ACC112 (cell line): ENCODE measurements around the gene ILRUN.
"Not testable (repeated sequence)": the region's sequence is repeated elsewhere in the genome, so short reads cannot be mapped to it uniquely, and the experiment has no call there.

Source experiments
- H2AFZ ChIP-seq: fragments of 200-600 bp; sonication (generic); one replicate; pipeline ENCODE4 v1.6.0; 2017; ENCODE audit warnings: antibody characterized with exemption, low read length; ENCODE audit not compliant: unreplicated experiment
- H3K27ac ChIP-seq: fragments of 200-600 bp; sonication (generic); 2 replicates; pipeline ENCODE4 v1.5.1; 2014; ENCODE audit warnings: low read depth, mild to moderate bottlenecking, antibody characterized with exemption, low read length, moderate library complexity
- H3K27me3 ChIP-seq: fragments of 200-600 bp; sonication (generic); 2 replicates; pipeline ENCODE4 v1.6.1; 2014; ENCODE audit warnings: mild to moderate bottlenecking, antibody characterized with exemption, low read length, moderate library complexity, mixed read lengths; ENCODE audit not compliant: insufficient read depth
- H3K36me3 ChIP-seq: fragments of 200-600 bp; sonication (generic); 2 replicates; pipeline ENCODE4 v1.6.1; 2016; ENCODE audit warnings: mild to moderate bottlenecking, antibody characterized with exemption, low read length, moderate library complexity, mixed read lengths; ENCODE audit not compliant: insufficient read depth
- H3K4me1 ChIP-seq: fragments of 200-600 bp; sonication (generic); one replicate; pipeline ENCODE4 v1.6.1; 2016; ENCODE audit warnings: low read length, mixed read lengths; ENCODE audit not compliant: insufficient read depth, unreplicated experiment, control insufficient read depth
- H3K4me3 ChIP-seq: fragments of 200-600 bp; sonication (generic); 2 replicates; pipeline ENCODE4 v1.5.1; 2014; ENCODE audit warnings: mild to moderate bottlenecking, low read depth, low read length
- H3K79me2 ChIP-seq: fragments of 200-600 bp; sonication (generic); one replicate; pipeline ENCODE4 v1.6.0; 2016; ENCODE audit warnings: low read length; ENCODE audit not compliant: control insufficient read depth, unreplicated experiment, insufficient read depth

ILRUN gene

GRCh38 chr6:34665019-34665418 lies 31.5 kb downstream of the ILRUN start:
- Histone ChIP-seq H2AFZ (no peak overlapping the region), H3K27me3 (no peaks in the 10 kb centered on the region), H3K36me3 (no peaks in the 10 kb centered on the region), H3K4me1 (peaks cover 49% of the 10 kb centered on the region), H3K79me2 (peaks cover 91% of the 10 kb centered on the region), H3K27ac (peak overlapping the region; percentile 99), H3K4me3 (no peak overlapping the region)

GRCh38 chr6:34664256-34664971 lies 32.2 kb downstream of the ILRUN start:
- peak overlapping the region; percentile 54; the same call in 1 of the 2 replicates for H3K4me3 ChIP-seq
- H3K79me2 ChIP-seq = peaks cover 89% of the 10 kb centered on the region
- H3K27me3 ChIP-seq = no peaks in the 10 kb centered on the region
- H3K4me1 ChIP-seq = peaks cover 49% of the 10 kb centered on the region
- no peaks in the 10 kb centered on the region for H3K36me3 ChIP-seq
- peak overlapping the region; percentile 39 for H2AFZ ChIP-seq
- H3K27ac ChIP-seq = peak overlapping the region; percentile 99

DNA sequence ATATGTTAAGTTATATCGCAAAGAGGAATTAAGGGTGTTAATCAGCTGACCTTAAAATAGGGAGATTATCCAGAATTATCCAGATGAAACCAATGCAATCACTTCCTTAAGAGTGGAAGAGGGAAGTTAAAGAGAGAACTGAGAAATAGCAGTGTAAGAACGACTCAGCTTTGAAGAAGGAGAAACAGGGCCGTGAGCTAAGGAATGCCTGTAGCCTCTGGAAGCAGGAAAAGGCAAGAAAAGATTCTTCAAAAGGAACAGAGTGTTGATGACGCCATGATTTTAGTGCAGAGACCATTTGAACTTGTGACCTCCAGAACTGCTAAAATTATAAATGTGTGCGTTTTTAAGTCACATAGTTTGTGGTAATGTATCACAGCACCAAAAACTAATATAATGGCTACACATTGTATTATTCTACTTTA lies 32.7 kb downstream of the ILRUN start:
- H3K79me2 ChIP-seq = peaks cover 90% of the 10 kb centered on the region
- peak overlapping the region; percentile 99 for H3K27ac ChIP-seq
- peaks cover 53% of the 10 kb centered on the region for H3K4me1 ChIP-seq
- H3K4me3 ChIP-seq = 0 out of 2 replicates have a peak overlapping the region, but pooled peaks have one; percentile 54
- no peaks in the 10 kb centered on the region for H3K27me3 ChIP-seq
- H3K36me3 ChIP-seq = no peaks in the 10 kb centered on the region
- peak overlapping the region; percentile 19 for H2AFZ ChIP-seq

DNA sequence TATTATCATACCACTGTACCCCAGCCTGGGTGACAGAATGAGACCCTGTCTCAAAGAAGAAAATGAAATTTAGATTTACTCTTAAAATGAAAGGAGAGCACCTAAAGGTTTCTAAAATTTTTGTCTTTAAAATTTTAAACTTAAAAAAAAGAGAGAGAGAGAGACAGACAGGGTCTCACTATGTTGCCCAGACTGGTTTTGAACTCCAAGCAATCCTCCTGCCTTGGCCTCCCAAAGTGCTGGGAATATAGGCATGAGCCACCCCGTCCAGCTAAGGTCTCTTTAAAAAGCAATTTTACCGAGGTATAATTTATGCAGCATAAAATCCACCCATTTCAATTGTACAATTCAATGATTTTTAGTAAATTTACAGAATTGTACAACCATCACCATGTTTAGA lies 33.2 kb downstream of the ILRUN start:
- Histone ChIP-seq H3K27ac (peak overlapping the region; percentile 99), H3K27me3 (no peaks in the 10 kb centered on the region), H2AFZ (no peak overlapping the region), H3K79me2 (peaks cover 90% of the 10 kb centered on the region), H3K4me1 (peaks cover 58% of the 10 kb centered on the region), H3K4me3 (no peak overlapping the region), H3K36me3 (no peaks in the 10 kb centered on the region)

DNA sequence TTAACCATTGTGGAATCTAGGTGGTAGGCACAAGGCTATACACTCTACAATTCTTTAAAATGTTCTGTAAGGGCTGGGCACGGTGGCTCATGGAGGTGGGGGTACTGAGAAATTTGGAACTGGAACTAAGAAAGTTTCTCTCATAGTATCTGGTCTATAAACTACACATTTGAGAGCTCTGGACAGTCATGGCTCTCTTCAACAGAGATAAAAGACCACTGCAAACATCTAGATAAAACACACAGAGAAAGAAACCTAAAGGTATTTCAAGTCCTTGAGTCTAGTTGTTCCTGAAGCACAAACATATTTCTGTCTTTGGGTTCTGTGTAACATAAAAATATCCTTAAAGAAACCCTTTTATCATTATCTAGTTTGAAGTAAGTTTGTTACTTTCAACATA lies 35.2 kb downstream of the ILRUN start:
- peaks cover 62% of the 10 kb centered on the region for H3K4me1 ChIP-seq
- peaks cover 78% of the 10 kb centered on the region for H3K79me2 ChIP-seq
- H3K36me3 ChIP-seq = no peaks in the 10 kb centered on the region
- peak overlapping the region; percentile 58 for H3K27ac ChIP-seq
- H2AFZ ChIP-seq = no peak overlapping the region
- H3K4me3 ChIP-seq = peak overlapping the region; percentile 27; the same call in 1 of the 2 replicates
- no peaks in the 10 kb centered on the region for H3K27me3 ChIP-seq

DNA sequence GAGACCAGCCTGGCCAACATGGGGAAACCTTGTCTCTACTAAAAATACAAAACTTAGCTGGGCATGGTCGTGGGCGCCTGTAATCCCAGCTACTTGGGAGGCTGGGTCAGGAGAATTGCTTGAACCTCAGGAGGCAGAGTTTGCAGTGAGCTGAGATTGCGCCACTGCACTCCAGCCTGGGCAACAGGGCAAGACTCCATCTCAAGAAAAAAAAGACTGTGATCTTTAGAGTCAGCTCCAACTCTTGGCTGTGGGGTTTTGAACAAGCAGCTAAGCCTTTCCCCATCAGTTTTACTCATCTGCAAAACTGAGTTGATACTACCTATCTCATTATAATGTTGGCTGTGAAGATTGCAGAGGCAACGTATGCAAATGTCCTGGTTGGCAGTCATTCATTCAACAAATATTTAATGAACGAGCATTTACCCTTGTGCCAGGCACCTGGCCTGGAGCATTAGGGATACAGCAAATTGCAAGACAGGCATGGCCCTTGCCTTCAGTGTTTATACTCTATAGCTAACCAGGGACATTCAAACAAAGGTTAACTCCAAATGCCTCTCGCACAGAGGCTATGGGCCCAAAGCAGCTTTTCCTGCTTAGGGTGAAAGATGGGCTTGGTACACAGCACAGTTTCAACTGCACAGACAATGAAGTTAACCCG lies 37.8 kb downstream of the ILRUN start:
- H3K79me2 ChIP-seq = peaks cover 80% of the 10 kb centered on the region
- H3K4me3 ChIP-seq = no peak overlapping the region
- H3K36me3 ChIP-seq = peaks cover 5% of the 10 kb centered on the region; the same call in 1 of the 2 replicates
- peak overlapping the region; percentile 100 for H3K27ac ChIP-seq
- H3K27me3 ChIP-seq = no peaks in the 10 kb centered on the region
- peaks cover 47% of the 10 kb centered on the region for H3K4me1 ChIP-seq
- H2AFZ ChIP-seq = no peak overlapping the region

DNA sequence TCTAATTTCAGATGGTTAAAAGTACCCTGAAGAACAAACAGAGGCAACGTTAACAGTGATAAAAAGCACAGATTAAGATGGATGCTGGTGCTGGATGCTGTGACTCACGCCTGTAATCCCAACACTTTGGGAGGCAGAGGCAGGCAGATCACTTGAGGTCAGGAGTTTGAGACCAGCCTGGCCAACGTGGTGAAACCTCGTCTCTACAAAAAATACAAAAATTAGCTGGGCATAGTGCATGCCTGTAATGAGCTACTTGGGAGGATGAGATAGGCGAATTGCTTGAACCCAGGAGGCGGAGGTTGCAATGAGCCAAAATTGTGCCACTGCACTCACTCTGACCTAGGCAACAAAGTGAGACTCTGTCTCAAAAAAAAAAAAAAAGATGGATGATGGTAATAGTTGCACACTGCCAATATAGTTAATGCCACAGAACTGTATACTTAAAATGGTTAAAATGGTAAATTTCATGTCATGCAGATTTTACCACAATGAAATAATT lies 38.5 kb downstream of the ILRUN start:
- Histone ChIP-seq H3K4me3 (peak overlapping the region; percentile 80), H3K4me1 (peaks cover 43% of the 10 kb centered on the region), H2AFZ (peak overlapping the region; percentile 20), H3K79me2 (peaks cover 78% of the 10 kb centered on the region), H3K27ac (peak overlapping the region; percentile 100), H3K36me3 (peaks cover 10% of the 10 kb centered on the region; the same call in 1 of the 2 replicates)
- H3K27me3 ChIP-seq = not testable (repeated sequence)

- peaks cover 72% of the 10 kb centered on the region for H3K79me2 ChIP-seq
- H3K4me1 ChIP-seq = peaks cover 43% of the 10 kb centered on the region
- H3K27me3 ChIP-seq = no peaks in the 10 kb centered on the region
- H3K36me3 ChIP-seq = peaks cover 10% of the 10 kb centered on the region; the same call in 1 of the 2 replicates
- peak overlapping the region; percentile 80 for H3K4me3 ChIP-seq
- peak overlapping the region; percentile 100 for H3K27ac ChIP-seq
- H2AFZ ChIP-seq = peak overlapping the region; percentile 20
Observed at GRCh38 chr6:34657307-34657978, 39.1 kb downstream of the ILRUN start.

GRCh38 chr6:34657037-34657306 lies 39.6 kb downstream of the ILRUN start:
- Histone ChIP-seq H3K4me1 (peaks cover 43% of the 10 kb centered on the region), H3K27ac (peak overlapping the region; percentile 100), H3K4me3 (peak overlapping the region; percentile 80), H3K79me2 (peaks cover 68% of the 10 kb centered on the region), H2AFZ (peak overlapping the region; percentile 20), H3K27me3 (no peaks in the 10 kb centered on the region), H3K36me3 (peaks cover 10% of the 10 kb centered on the region; the same call in 1 of the 2 replicates)

DNA sequence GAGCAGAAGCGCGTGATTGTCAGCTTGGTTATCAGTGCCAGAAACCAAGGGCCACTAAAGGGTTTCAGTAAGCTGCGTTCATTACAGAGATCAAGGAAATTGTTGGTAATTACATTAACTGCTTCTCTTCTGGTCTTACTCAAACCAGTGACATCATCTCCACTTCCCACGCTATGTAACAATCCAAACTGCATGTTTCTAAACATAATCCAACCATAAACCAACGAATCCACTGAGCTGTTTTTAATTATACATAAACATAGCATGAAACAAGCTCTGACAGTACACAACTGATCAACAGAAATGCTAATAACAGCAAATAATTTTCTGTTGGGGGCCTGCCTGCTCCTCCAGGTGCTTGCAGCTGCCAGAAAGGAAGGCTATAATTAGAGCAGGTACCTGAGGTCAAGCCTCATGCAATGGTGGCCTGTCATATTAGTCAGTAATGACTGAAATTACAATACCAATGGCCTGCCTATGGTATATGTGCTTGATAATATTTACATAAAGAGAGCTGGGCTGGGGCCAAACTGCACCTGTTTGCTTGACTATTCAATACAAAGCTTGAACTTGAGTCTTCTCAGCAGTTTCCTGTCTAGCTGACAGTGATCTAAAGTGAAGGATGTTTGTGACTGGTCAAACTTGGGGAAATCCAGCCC lies 40.1 kb downstream of the ILRUN start:
- Histone ChIP-seq H3K4me1 (peaks cover 42% of the 10 kb centered on the region), H3K27me3 (no peaks in the 10 kb centered on the region), H3K27ac (peak overlapping the region; percentile 100), H3K4me3 (peak overlapping the region; percentile 80), H2AFZ (no peak overlapping the region), H3K36me3 (peaks cover 10% of the 10 kb centered on the region; the same call in 1 of the 2 replicates), H3K79me2 (peaks cover 66% of the 10 kb centered on the region)
